ENCODE measurements around the gene P2RX5.
"Not testable (repeated sequence)": the region's sequence is repeated elsewhere in the genome, so short reads cannot be mapped to it uniquely, and the experiment has no call there.

Gene P2RX5
- 2.7 to 26.2 (median 6.3) reads per million in 9 experiments for total RNA-seq

GRCh38 chr17:3695723-3696411, at the start of gene P2RX5:
P2RX5 (minus strand) TSS chr17:3696155; CDS start chr17:3696005, 150 bp downstream.
- no peaks in the 10 kb centered on the region for H3K9me3 Mint-ChIP-seq
- H3K36me3 Mint-ChIP-seq (ENCODE audit: insufficient read depth), result peaks cover 14% of the 10 kb centered on the region
- H3K27me3 Mint-ChIP-seq, result no peaks in the 10 kb centered on the region
- peaks cover 17 to 23% of the 10 kb centered on the region in 2 donors for H3K4me1 Mint-ChIP-seq (ENCODE audit: low read depth in 2 of 2)
- DNase-seq, result peak; percentile 23 to 33 (median 27)
- H3K27ac Mint-ChIP-seq, result peak within 1 kb of the TSS; percentile 28 to 79
- ATAC-seq (replicated peaks), result peak; percentile 61
- H3K4me3 Mint-ChIP-seq, result peak within 1 kb of the TSS; percentile 86 to 91

- Mint-ChIP-seq H3K4me3 (no peak overlapping the region), H3K4me1 (ENCODE audit: low read depth in 2 of 2) (peaks cover 15 to 22% of the 10 kb centered on the region in 2 donors), H3K27ac (no peak overlapping the region), H3K36me3 (ENCODE audit: insufficient read depth) (peaks cover 16% of the 10 kb centered on the region), H3K9me3 (no peaks in the 10 kb centered on the region), H3K27me3 (no peaks in the 10 kb centered on the region)
- no peak for ATAC-seq (replicated peaks)
- no peak for DNase-seq
These were observed 49.1 kb upstream of the P2RX5 start for GRCh38 chr17:3745071-3745470.

GRCh38 chr17:3744014-3744413, 48.1 kb upstream of the P2RX5 start:
- Mint-ChIP-seq H3K4me1 (ENCODE audit: low read depth in 2 of 2) (peaks cover 20 to 26% of the 10 kb centered on the region in 2 donors), H3K27me3 (no peaks in the 10 kb centered on the region), H3K36me3 (ENCODE audit: insufficient read depth) (peaks cover 16% of the 10 kb centered on the region), H3K4me3 (no peak overlapping the region), H3K27ac (no peak overlapping the region), H3K9me3 (no peaks in the 10 kb centered on the region)
- ATAC-seq (replicated peaks), result no peak
- no peak for DNase-seq

GRCh38 chr17:3740611-3741073, 44.7 kb upstream of the P2RX5 start:
- Mint-ChIP-seq H3K27me3 (no peaks in the 10 kb centered on the region), H3K4me1 (ENCODE audit: low read depth in 2 of 2) (peaks cover 27 to 34% of the 10 kb centered on the region in 2 donors), H3K9me3 (no peaks in the 10 kb centered on the region), H3K27ac (peak overlapping the region; percentile 74 to 84), H3K4me3 (peak overlapping the region; percentile 53 to 61), H3K36me3 (ENCODE audit: insufficient read depth) (peaks cover 8% of the 10 kb centered on the region)
- peak; percentile 82 for ATAC-seq (replicated peaks)
- DNase-seq, result peak; percentile 29 to 49 (median 46)

GRCh38 chr17:3739422-3740124, 43.6 kb upstream of the P2RX5 start:
- H3K9me3 Mint-ChIP-seq, result no peaks in the 10 kb centered on the region
- DNase-seq, result no peak
- peak overlapping the region in 1 of 2 donors; percentile 26 for H3K4me3 Mint-ChIP-seq
- peak overlapping the region; percentile 84 to 88 for H3K27ac Mint-ChIP-seq
- H3K36me3 Mint-ChIP-seq (ENCODE audit: insufficient read depth), result peaks cover 9% of the 10 kb centered on the region
- no peak for ATAC-seq (replicated peaks)
- no peaks in the 10 kb centered on the region for H3K27me3 Mint-ChIP-seq
- H3K4me1 Mint-ChIP-seq (ENCODE audit: low read depth in 2 of 2), result peaks cover 27 to 33% of the 10 kb centered on the region in 2 donors

- Mint-ChIP-seq H3K27me3 (no peaks in the 10 kb centered on the region), H3K9me3 (no peaks in the 10 kb centered on the region), H3K36me3 (ENCODE audit: insufficient read depth) (peaks cover 11% of the 10 kb centered on the region), H3K27ac (peak overlapping the region; percentile 84 to 88), H3K4me3 (peak overlapping the region; percentile 47 to 68), H3K4me1 (ENCODE audit: low read depth in 2 of 2) (peaks cover 27 to 35% of the 10 kb centered on the region in 2 donors)
- ATAC-seq (replicated peaks) (peak; percentile 71), DNase-seq (peak; percentile 44 to 56 (median 46))
These were observed 42.8 kb upstream of the P2RX5 start for GRCh38 chr17:3738562-3739295.

- Mint-ChIP-seq H3K27me3 (no peaks in the 10 kb centered on the region), H3K36me3 (ENCODE audit: insufficient read depth) (peaks cover 14% of the 10 kb centered on the region), H3K27ac (no peak overlapping the region), H3K4me3 (no peak overlapping the region), H3K9me3 (no peaks in the 10 kb centered on the region), H3K4me1 (ENCODE audit: low read depth in 2 of 2) (peaks cover 24 to 30% of the 10 kb centered on the region in 2 donors)
- no peak for ATAC-seq (replicated peaks)
- DNase-seq, result no peak
These were observed 39.6 kb upstream of the P2RX5 start for GRCh38 chr17:3735515-3735914.

GRCh38 chr17:3734911-3735276, 38.9 kb upstream of the P2RX5 start:
- DNase-seq; H3K9me3 Mint-ChIP-seq; ATAC-seq (replicated peaks); H3K4me3 Mint-ChIP-seq; H3K27me3 Mint-ChIP-seq: not testable (repeated sequence)
- Mint-ChIP-seq H3K36me3 (ENCODE audit: insufficient read depth) (peaks cover 14% of the 10 kb centered on the region), H3K4me1 (ENCODE audit: low read depth in 2 of 2) (peaks cover 20 to 26% of the 10 kb centered on the region in 2 donors), H3K27ac (peak overlapping the region in 1 of 2 donors; percentile 44)

- H3K36me3 Mint-ChIP-seq (ENCODE audit: insufficient read depth), result peaks cover 10% of the 10 kb centered on the region
- ATAC-seq (replicated peaks) (no peak), DNase-seq (no peak)
- H3K9me3 Mint-ChIP-seq, result no peaks in the 10 kb centered on the region
- no peak overlapping the region for H3K27ac Mint-ChIP-seq
- peaks cover 0 to 6% of the 10 kb centered on the region in 2 donors for H3K4me1 Mint-ChIP-seq (ENCODE audit: low read depth in 2 of 2)
- H3K4me3 Mint-ChIP-seq, result no peak overlapping the region
- H3K27me3 Mint-ChIP-seq, result no peaks in the 10 kb centered on the region
These were observed 36.3 kb upstream of the P2RX5 start for GRCh38 chr17:3732210-3732621.

- DNase-seq, result no peak
- no peaks in the 10 kb centered on the region for H3K27me3 Mint-ChIP-seq
These were observed 35.0 kb upstream of the P2RX5 start for GRCh38 chr17:3730881-3731429.

GRCh38 chr17:3729881-3730280, 33.9 kb upstream of the P2RX5 start:
- H3K27me3 Mint-ChIP-seq, result no peaks in the 10 kb centered on the region
- H3K27ac Mint-ChIP-seq, result no peak overlapping the region
- no peak overlapping the region for H3K4me3 Mint-ChIP-seq
- peaks cover 0 to 2% of the 10 kb centered on the region in 2 donors for H3K4me1 Mint-ChIP-seq (ENCODE audit: low read depth in 2 of 2)
- DNase-seq (no peak), ATAC-seq (replicated peaks) (no peak)
- H3K9me3 Mint-ChIP-seq, result no peaks in the 10 kb centered on the region
- H3K36me3 Mint-ChIP-seq (ENCODE audit: insufficient read depth), result peaks cover 10% of the 10 kb centered on the region

More at GRCh38 chr17:3730881-3731429, 35.0 kb upstream of the P2RX5 start:
- H3K9me3 Mint-ChIP-seq, result no peaks in the 10 kb centered on the region
- H3K4me3 Mint-ChIP-seq, result no peak overlapping the region
- peaks cover 10% of the 10 kb centered on the region for H3K36me3 Mint-ChIP-seq (ENCODE audit: insufficient read depth)
- no peak overlapping the region for H3K27ac Mint-ChIP-seq
- H3K4me1 Mint-ChIP-seq (ENCODE audit: low read depth in 2 of 2), result peaks cover 0 to 2% of the 10 kb centered on the region in 2 donors
- no peak for ATAC-seq (replicated peaks)

- not testable (repeated sequence) for H3K27ac Mint-ChIP-seq; H3K4me1 Mint-ChIP-seq (ENCODE audit: low read depth in 2 of 2); ATAC-seq (replicated peaks); H3K4me3 Mint-ChIP-seq; DNase-seq; H3K9me3 Mint-ChIP-seq; H3K27me3 Mint-ChIP-seq
- H3K36me3 Mint-ChIP-seq (ENCODE audit: insufficient read depth), result peaks cover 19% of the 10 kb centered on the region
These were observed 32.1 kb upstream of the P2RX5 start for GRCh38 chr17:3728099-3728498.

- ATAC-seq (replicated peaks) (no peak), DNase-seq (no peak)
- no peak overlapping the region for H3K27ac Mint-ChIP-seq
- peaks cover 23% of the 10 kb centered on the region for H3K36me3 Mint-ChIP-seq (ENCODE audit: insufficient read depth)
- peaks cover 12 to 16% of the 10 kb centered on the region in 2 donors for H3K4me1 Mint-ChIP-seq (ENCODE audit: low read depth in 2 of 2)
- no peaks in the 10 kb centered on the region for H3K27me3 Mint-ChIP-seq
- H3K9me3 Mint-ChIP-seq, result no peaks in the 10 kb centered on the region
- H3K4me3 Mint-ChIP-seq, result no peak overlapping the region
These were observed 31.1 kb upstream of the P2RX5 start for GRCh38 chr17:3727041-3727440.

Data from effector memory CD8-positive, alpha-beta T cell (primary cell).